GM20000 (cell line): ENCODE results near the gene SLIT3.

Source experiments
- DNase-seq: peaks from one replicate; pipeline ENCODE4 v3.0.0; 2012; ENCODE audit warnings: low spot score
- CTCF ChIP-seq: IDR thresholded peaks from 2 replicates; pipeline ENCODE4 v1.5.1; 2012; ENCODE audit warnings: mild to moderate bottlenecking, control low read depth; ENCODE audit errors: extremely low read depth, missing control alignments

The SLIT3 gene

DNA sequence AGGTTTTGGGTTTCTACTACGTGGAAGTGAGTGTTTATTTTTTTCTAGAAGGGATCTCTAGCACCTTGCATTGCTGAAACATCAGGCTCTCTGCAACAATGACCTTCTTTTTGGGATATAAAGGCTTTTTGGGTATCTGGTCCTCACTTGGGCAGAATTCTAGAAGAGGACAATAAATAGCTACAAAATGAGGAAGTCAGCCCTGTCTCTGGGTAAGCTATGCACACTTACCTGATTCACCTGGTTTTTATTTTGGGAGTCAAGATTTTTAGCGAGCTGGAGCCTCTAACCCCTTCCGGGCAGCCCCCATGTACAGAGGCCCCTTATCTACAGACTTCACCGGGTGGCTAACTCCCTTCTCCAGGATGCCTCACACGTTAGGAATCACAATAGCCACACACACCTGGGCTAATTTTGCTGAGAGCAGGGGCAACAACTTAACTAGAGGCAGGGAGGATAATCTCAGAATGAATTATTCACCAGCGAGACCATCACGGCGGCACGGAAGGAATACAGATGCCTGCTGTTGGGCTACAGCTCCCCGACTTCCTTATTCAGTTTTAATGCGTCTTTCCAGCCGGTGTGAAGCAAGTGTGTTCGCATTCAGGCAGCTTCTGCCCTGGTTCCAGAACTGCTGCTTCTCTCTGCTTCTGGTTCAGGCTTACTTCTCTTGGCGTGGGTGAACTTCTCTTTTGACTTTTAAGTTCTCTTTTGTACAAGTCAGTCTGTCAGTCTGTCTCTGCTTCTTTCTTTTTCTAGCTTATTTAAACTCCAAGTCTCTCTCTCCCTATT lies 380.7 kb downstream of the SLIT3 start:
- TF ChIP-seq CTCF = no peak
- no peak for DNase-seq

DNA sequence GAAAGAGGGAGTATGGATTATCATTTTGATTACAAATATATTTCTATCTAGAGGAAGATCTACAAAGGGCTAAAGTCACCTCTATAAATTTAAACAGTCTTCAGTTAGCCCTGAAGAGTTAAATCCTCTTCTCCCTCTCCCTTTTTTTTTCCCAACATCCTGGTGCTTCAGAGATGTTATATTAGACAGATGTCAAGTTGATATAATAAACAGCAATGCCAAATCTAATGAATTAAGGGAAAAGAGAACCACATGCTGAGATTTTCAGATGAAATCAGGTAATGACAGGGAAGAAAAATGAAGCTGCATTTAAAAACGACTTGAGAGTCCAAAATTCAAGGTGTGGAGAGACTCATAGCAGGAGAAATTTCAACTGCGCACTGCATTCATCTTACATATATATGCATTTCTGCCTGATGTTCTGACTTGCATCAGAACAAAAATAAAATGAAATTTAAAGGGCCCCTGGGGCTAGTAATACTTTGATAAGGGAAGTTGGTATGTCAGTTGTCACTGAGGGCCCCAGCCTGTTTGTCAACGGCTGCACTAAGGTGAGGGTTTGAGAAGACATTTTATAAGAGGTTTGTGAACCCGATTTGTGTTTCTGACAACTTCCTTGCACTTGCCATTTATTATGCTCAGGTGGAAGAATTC lies 382.9 kb downstream of the SLIT3 start:
- DNase-seq = no peak

DNA sequence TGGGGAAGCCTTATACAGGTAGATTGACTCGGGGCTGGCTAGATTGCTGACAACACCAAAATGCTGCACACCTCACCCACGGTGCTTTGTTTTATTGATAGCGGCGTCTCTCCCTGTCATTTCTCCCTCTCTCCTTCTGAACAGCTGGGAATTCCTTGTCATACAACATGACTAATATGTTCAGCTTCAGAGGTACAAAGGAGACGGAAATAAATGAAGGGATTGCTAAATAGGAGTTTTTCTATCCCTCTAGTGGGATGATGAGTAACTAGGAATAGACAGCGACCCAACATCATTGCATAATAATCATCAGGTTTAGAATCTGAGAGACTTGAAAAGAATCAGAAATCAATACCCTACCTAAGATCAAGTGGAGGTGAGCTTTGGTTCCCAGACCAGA lies 384.1 kb downstream of the SLIT3 start:
- no peak for DNase-seq
- TF ChIP-seq CTCF = no peak

More for the DNA sequence above, 382.9 kb downstream of the SLIT3 start:
- TF ChIP-seq CTCF = no peak

- TF ChIP-seq CTCF = no peak
- DNase-seq = no peak
These were observed 384.7 kb downstream of the SLIT3 start for GRCh38 chr5:168916266-168916665.

GRCh38 chr5:168914491-168914890 lies 386.4 kb downstream of the SLIT3 start:
- no peak for TF ChIP-seq CTCF
- no peak for DNase-seq

DNA sequence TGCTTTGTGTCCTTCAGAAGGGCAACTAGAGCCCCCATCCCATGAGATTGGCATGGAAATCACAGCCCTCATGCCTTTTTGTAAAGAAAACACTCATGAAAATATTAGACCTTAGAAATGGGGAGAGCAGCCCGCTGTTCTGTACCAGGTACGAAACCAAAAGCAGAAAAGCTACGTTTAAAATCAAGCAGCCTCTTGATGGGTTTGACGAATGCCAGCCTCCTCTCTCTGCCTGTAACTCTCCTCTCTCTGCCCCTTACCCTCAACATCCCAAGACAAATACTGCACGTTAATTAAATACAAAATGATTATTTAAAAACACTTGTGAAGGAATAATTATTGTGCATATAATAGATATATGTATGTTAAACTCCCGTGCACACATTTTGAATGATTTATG lies 390.1 kb downstream of the SLIT3 start:
- no peak for DNase-seq
- no peak for TF ChIP-seq CTCF

GRCh38 chr5:168908207-168908606 lies 392.7 kb downstream of the SLIT3 start:
- TF ChIP-seq CTCF = no peak
- DNase-seq = no peak
